ENCODE data around the gene PLAGL2. TPM values are rescaled to one million over a fixed set of nuclear protein-coding genes. Genes with fewer than 3 reads are reported as not detected.

The PLAGL2 gene
- total RNA-seq, 3 donors from 2014 or later: 2.9 to 7.6 (median 4.3) TPM

DNA sequence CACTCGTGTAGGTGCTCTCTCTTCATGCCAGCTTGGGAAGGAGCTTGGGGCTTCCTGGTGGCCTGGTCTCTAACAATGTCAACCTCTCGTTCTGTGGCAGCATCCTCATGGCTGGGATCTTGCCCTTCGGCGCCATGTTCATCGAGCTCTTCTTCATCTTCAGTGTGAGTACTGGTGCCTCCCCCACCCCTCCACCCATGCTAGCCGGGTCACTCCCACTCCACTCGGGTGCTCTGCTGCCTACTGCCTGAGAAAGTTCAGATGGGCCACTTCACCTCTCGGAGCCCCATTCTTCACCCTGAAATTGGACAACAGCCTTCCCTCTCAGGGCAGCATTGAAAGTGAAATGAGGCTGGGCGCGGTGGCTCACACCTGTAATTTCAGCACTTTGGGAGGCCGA lies 49.2 kb downstream of the PLAGL2 start:
- intact Hi-C loops (cut with DNase I; ENCODE audit: low total_unique reads): no loop called here
- Histone ChIP-seq H3K4me3 (no peak overlapping the region), H3K27me3 (no peaks in the 10 kb centered on the region), H3K27ac (no peak overlapping the region), H3K9me3 (no peaks in the 10 kb centered on the region), H3K36me3 (peaks cover 11% of the 10 kb centered on the region), H3K4me1 (no peaks in the 10 kb centered on the region)
- no peak for TF ChIP-seq POLR2A (IDR thresholded peaks at IDR 0.05)
- no peak for TF ChIP-seq POLR2AphosphoS5 (IDR thresholded peaks at IDR 0.05)
- TF ChIP-seq, protein P1, sequence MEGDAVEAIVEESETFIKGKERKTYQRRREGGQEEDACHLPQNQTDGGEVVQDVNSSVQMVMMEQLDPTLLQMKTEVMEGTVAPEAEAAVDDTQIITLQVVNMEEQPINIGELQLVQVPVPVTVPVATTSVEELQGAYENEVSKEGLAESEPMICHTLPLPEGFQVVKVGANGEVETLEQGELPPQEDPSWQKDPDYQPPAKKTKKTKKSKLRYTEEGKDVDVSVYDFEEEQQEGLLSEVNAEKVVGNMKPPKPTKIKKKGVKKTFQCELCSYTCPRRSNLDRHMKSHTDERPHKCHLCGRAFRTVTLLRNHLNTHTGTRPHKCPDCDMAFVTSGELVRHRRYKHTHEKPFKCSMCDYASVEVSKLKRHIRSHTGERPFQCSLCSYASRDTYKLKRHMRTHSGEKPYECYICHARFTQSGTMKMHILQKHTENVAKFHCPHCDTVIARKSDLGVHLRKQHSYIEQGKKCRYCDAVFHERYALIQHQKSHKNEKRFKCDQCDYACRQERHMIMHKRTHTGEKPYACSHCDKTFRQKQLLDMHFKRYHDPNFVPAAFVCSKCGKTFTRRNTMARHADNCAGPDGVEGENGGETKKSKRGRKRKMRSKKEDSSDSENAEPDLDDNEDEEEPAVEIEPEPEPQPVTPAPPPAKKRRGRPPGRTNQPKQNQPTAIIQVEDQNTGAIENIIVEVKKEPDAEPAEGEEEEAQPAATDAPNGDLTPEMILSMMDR (IDR thresholded peaks at IDR 0.05): no peak
- no peak for DNase-seq (ENCODE audit: low spot score in 2 of 2)

DNA sequence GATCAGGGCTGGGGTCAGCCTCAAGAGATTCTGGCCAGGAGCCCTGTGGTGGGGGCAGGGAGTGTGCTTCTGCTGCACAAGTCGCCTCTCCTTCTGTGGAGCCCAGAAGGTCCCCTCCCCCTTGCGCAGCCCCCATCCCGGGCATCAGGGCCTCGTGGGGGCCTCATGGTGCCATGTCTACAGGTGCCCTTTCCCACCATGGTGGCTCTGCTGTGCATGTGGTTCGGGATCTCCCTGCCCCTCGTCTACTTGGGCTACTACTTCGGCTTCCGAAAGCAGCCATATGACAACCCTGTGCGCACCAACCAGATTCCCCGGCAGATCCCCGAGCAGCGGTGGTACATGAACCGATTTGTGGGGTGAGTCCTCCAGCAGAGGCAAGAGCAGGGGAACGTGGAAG lies 49.9 kb downstream of the PLAGL2 start:
- no peaks in the 10 kb centered on the region for H3K4me1 ChIP-seq
- intact Hi-C loops (cut with DNase I; ENCODE audit: low total_unique reads): no loop called here
- H3K27me3 ChIP-seq: no peaks in the 10 kb centered on the region
- TF ChIP-seq POLR2AphosphoS5 (IDR thresholded peaks at IDR 0.05) (no peak), POLR2A (IDR thresholded peaks at IDR 0.05) (no peak)
- TF ChIP-seq, protein P1 (IDR thresholded peaks at IDR 0.05): no peak
- H3K27ac ChIP-seq: no peak overlapping the region
- H3K4me3 ChIP-seq: no peak overlapping the region
- H3K36me3 ChIP-seq: peaks cover 11% of the 10 kb centered on the region
- DNase-seq (ENCODE audit: low spot score in 2 of 2): no peak
- no peaks in the 10 kb centered on the region for H3K9me3 ChIP-seq

DNA sequence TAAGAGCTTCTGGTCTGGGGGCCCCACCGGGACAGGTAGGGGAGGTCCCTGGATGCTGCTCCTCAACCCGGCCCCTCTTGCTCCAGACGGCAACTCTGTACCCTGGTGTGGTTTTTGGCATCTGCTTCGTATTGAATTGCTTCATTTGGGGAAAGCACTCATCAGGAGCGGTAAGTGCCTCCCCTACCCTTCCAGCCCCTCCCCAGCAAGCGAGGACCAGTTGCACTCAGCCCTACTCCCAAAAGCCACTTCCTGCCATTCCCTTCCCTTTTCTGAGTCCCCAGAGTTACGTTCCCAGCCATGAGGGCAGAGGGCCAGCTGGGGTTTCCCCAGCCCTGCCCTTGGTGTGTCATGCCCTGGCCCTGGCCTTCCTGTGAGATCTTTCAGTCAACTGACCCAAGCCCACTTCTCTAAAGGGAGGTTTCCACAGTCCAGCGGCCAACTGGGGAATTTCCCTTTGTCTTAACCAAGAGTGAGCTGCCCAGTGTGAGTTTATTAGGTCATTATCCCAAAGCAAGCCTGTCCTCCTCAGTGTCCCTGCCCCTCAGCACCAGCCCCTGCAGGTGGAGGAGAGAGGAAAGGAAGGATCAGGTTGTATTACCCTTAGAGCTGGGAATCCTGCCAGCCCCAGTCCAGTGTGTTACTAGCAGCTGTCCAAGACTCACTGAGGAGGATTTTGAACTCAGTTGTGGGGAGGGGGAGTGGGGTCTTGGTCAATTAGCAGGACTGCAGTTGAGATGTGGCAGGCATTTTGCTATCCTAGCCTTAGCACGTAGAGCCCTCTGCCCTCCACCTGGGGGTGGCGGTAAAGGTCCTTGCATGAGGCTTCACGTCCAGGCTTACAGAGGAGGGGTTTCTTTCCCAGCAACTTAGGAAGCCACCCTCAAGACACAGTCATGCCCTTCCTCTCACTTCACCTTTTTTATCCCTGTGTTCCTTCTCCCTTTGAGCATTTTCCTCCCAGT lies 52.2 kb downstream of the PLAGL2 start:
- H3K4me3 ChIP-seq: no peak overlapping the region
- H3K27me3 ChIP-seq: no peaks in the 10 kb centered on the region
- no peaks in the 10 kb centered on the region for H3K9me3 ChIP-seq
- peaks cover 6% of the 10 kb centered on the region for H3K36me3 ChIP-seq
- peak in 2 of 3 donors; percentile 39 to 64 for TF ChIP-seq POLR2AphosphoS5 (IDR thresholded peaks at IDR 0.05)
- TF ChIP-seq, protein P1 (IDR thresholded peaks at IDR 0.05): peak in 1 of 3 donors; percentile 5
- no peak for TF ChIP-seq POLR2A (IDR thresholded peaks at IDR 0.05)
- no peaks in the 10 kb centered on the region for H3K4me1 ChIP-seq
- intact Hi-C loops (cut with DNase I; ENCODE audit: low total_unique reads): no loop called here
- peak overlapping the region; percentile 40 to 49 for H3K27ac ChIP-seq
- peak; percentile 55 to 67 for DNase-seq (ENCODE audit: low spot score in 2 of 2)

DNA sequence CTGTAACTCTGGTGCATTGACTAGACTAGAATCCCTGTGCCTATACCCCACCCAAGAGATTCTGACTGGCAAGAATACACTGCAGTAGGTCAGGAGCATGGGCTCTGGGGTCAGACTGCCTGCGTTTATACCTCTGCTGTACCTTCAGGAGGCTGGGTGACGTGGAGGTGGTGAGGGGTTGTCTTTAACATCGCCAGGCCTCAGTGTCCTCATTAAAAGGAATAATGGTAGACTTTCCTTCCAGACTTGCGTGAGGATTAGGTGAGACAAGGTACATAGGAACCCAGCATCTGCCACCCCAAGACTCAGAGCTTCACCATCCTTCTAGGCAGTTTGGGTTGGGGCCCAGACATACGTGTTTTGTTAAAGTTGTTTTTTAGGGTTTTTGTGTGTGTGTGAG lies 53.8 kb downstream of the PLAGL2 start:
- Histone ChIP-seq H3K4me1 (no peaks in the 10 kb centered on the region), H3K27me3 (no peaks in the 10 kb centered on the region), H3K4me3 (no peak overlapping the region), H3K36me3 (peaks cover 6% of the 10 kb centered on the region), H3K9me3 (no peaks in the 10 kb centered on the region), H3K27ac (no peak overlapping the region)
- TF ChIP-seq POLR2A (IDR thresholded peaks at IDR 0.05): no peak
- TF ChIP-seq, protein P1 (IDR thresholded peaks at IDR 0.05): no peak
- TF ChIP-seq POLR2AphosphoS5 (IDR thresholded peaks at IDR 0.05): no peak
- intact Hi-C loops (cut with DNase I; ENCODE audit: low total_unique reads): no loop called here
- DNase-seq (ENCODE audit: low spot score in 2 of 2): no peak

DNA sequence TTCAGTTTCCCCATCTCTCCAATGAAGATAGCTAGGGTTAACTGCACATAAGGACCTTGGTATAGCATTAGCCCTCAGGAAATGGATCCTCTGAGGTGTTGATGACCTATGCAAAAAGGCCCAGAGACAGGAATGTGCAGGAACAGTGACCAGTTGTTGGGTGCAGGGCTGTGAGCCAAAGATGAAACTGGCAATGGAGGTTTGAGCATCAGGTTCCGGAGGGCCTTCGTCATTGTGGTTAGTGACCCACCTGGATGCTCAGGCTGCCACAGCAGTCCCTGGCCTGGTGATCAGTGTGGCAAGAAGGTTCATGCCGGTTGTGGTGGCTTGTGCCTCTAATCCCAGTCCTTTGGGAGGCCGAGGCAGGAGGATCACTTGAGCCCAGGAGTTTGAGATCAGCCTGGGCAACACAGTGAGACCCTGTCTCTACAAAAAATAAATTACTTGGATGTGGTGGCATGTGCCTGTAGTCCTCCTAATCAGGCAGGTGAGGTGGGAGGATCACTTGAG lies 54.3 kb downstream of the PLAGL2 start:
- Histone ChIP-seq H3K27ac (no peak overlapping the region), H3K36me3 (peaks cover 6% of the 10 kb centered on the region), H3K4me1 (no peaks in the 10 kb centered on the region), H3K4me3 (no peak overlapping the region), H3K9me3 (no peaks in the 10 kb centered on the region), H3K27me3 (no peaks in the 10 kb centered on the region)
- intact Hi-C loops (cut with DNase I; ENCODE audit: low total_unique reads): no loop called here
- TF ChIP-seq, protein P1 (IDR thresholded peaks at IDR 0.05): no peak
- no peak for TF ChIP-seq POLR2AphosphoS5 (IDR thresholded peaks at IDR 0.05)
- TF ChIP-seq POLR2A (IDR thresholded peaks at IDR 0.05): no peak
- no peak for DNase-seq (ENCODE audit: low spot score in 2 of 2)

Measured in breast epithelium (tissue), 4 donors.